Right lobe of liver (tissue), 6 donors: ENCODE data around the gene HSD11B2. TPM values are rescaled to one million over a fixed set of nuclear protein-coding genes. Genes with fewer than 3 reads are reported as not detected.
"Not testable (repeated sequence)": the region's sequence is repeated elsewhere in the genome, so short reads cannot be mapped to it uniquely, and the experiment has no call there.

ENCODE experiments used
- ATAC-seq, 4 donors: fragments of 200-7000 bp; cut with Tn5 transposase; one replicate each; pipeline ENCODE4 v1.9.1; 2020; ENCODE audit warnings: mild to moderate bottlenecking in 4 of 4, moderate library complexity in 4 of 4
- DNase-seq, 3 donors: peaks; one replicate each; pipeline ENCODE4 v3.0.0-alpha.2; 2020
- H3K27ac ChIP-seq, 3 donors: fragments of 200-600 bp; one replicate each; pipeline ENCODE4 v1.8.0; 2022
- H3K27me3 ChIP-seq, 2 donors: fragments of 200-600 bp; one replicate each; pipeline ENCODE4 v1.8.0; 2022
- H3K36me3 ChIP-seq, 4 donors: fragments of 200-600 bp; sonication (generic) in 1 of 4; one replicate each; pipeline versions ENCODE4 v1.5.1 to v1.8.0; 2017 to 2022; ENCODE audit warnings: control low read depth in 1 of 4
- H3K4me1 ChIP-seq, 4 donors: fragments of 200-600 bp; sonication (generic) in 1 of 4; one replicate each; pipeline versions ENCODE4 v1.5.1 to v1.8.0; 2017 to 2022; ENCODE audit warnings: control low read depth in 1 of 4
- H3K4me3 ChIP-seq, 3 donors: fragments of 200-600 bp; one replicate each; pipeline ENCODE4 v1.8.0; 2022
- H3K9me3 ChIP-seq, 4 donors: fragments of 200-600 bp; sonication (generic) in 1 of 4; one replicate each; pipeline versions ENCODE4 v1.5.1 to v1.8.0; 2017 to 2022; ENCODE audit warnings: control low read depth in 1 of 4
- CTCF ChIP-seq, 4 donors: fragments of 200-600 bp in 3 of 4; fragments of 450-650 bp in 1 of 4; IDR thresholded peaks; one replicate each; pipeline versions ENCODE4 v1.5.1 to v1.8.0; 2016 to 2022; ENCODE audit warnings: antibody characterized with exemption in 4 of 4, mild to moderate bottlenecking in 2 of 4
- POLR2A ChIP-seq: fragments of 450-650 bp; IDR thresholded peaks from one replicate; pipeline ENCODE4 v1.6.1; 2017; ENCODE audit warnings: antibody characterized with exemption, mild to moderate bottlenecking
- WGBS: methylation state at CpG from one replicate; pipeline ENCODE4 v1.1.6; 2018; ENCODE audit warnings: low coverage, low lambda C conversion rate; ENCODE audit not compliant: insufficient coverage; ENCODE audit errors: missing lambda C conversion rate; 5-methylcytosine and 5-hydroxymethylcytosine counted together
- intact Hi-C, 2 donors: fragments of 100-400 bp; cut with DNase I; formaldehyde crosslinking; loops; one replicate each; pipeline versions ENCODE4 v1.11.2 to v1.14.1; 2022
- total RNA-seq, 6 experiments: library from RNA; depleted of rRNA in 2 of 6; stranded (reverse); fragments of >200 nt in 2 of 6; fragmentation: NEBNext Ultra II Directional in 3 of 6; extraction: Animal tissue kit (Norgen Biotek cat#: 25700) in 3 of 6; gene quantifications; one replicate each; pipeline versions ENCODE4 v1.1.0 to v1.2.4, GENCODE V29; 2016 to 2023
- donor health status: DM: no; HTN: yes; CAD: no.
- donor health status: DM: no; HTN: no; CAD: no.
- donor health status: DM: no; HTN: no; CAD: no.
- donor health status: DM: no; HTN: yes; CAD: no.
- donor health status: DM: no; HTN: yes; CAD: no.

The HSD11B2 gene
- total RNA-seq, 6 experiments from 2014 or later = 1.3 to 2.7 (median 2.1) TPM

GRCh38 chr16:67413978-67414911, 16.7 kb upstream of the HSD11B2 start:
- no peaks in the 10 kb centered on the region for H3K27me3 ChIP-seq
- ATAC-seq (peak in 1 of 4 donors; percentile 12), DNase-seq (no peak)
- WGBS = 45% methylated on average over 5 of the region's 6 CpGs
- intact Hi-C loops = no loop called here
- peaks cover 0 to 12% (median 5%) of the 10 kb centered on the region in 4 donors for H3K4me1 ChIP-seq
- TF ChIP-seq POLR2A (no peak), CTCF (IDR thresholded peaks at IDR 0.05) (no peak)
- peak overlapping the region in 1 of 3 donors; percentile 14 for H3K27ac ChIP-seq
- H3K36me3 ChIP-seq = no peaks in the 10 kb centered on the region
- no peak overlapping the region for H3K4me3 ChIP-seq
- no peaks in the 10 kb centered on the region for H3K9me3 ChIP-seq

- ATAC-seq, intact Hi-C loops, H3K27ac ChIP-seq, DNase-seq, H3K36me3 ChIP-seq, H3K27me3 ChIP-seq, H3K9me3 ChIP-seq: not testable (repeated sequence)
- H3K4me3 ChIP-seq = peak overlapping the region; percentile 60 to 91 (median 80)
- peaks cover 0 to 12% (median 5%) of the 10 kb centered on the region in 4 donors for H3K4me1 ChIP-seq
- 85% methylated on average over 8 of the region's 19 CpGs for WGBS
Measured at GRCh38 chr16:67415421-67415820, 15.5 kb upstream of the HSD11B2 start.

GRCh38 chr16:67415872-67416793, 14.8 kb upstream of the HSD11B2 start, which contains the start of gene ZDHHC1:
Gene ZDHHC1 (minus strand): TSS chr16:67416477. CDS start chr16:67407775, 8,702 bp downstream.
- TF ChIP-seq POLR2A (no peak), CTCF (IDR thresholded peaks at IDR 0.05) (peak; percentile 44 to 72 (median 57))
- H3K4me3 ChIP-seq = peak within 1 kb of the TSS; percentile 60 to 91 (median 80)
- peak within 1 kb of the TSS; percentile 40 to 79 (median 58) for H3K27ac ChIP-seq
- H3K9me3 ChIP-seq = no peaks in the 10 kb centered on the region
- peaks cover 0 to 12% (median 5%) of the 10 kb centered on the region in 4 donors for H3K4me1 ChIP-seq
- peak; percentile 95 to 98 (median 97) for ATAC-seq
- intact Hi-C loops = no loop called here
- under 1% methylated on average over 27 of the region's 73 CpGs for WGBS
- H3K36me3 ChIP-seq = no peaks in the 10 kb centered on the region
- H3K27me3 ChIP-seq = no peaks in the 10 kb centered on the region
- DNase-seq = peak; percentile 73 to 76 (median 74)

- TF ChIP-seq POLR2A (no peak), CTCF (IDR thresholded peaks at IDR 0.05) (no peak)
- intact Hi-C loops = no loop called here
- DNase-seq (no peak), ATAC-seq (no peak)
- H3K27ac ChIP-seq = no peak overlapping the region
- no peaks in the 10 kb centered on the region for H3K27me3 ChIP-seq
- no peaks in the 10 kb centered on the region for H3K9me3 ChIP-seq
- 62% methylated on average over 2 of the region's 2 CpGs for WGBS
- H3K4me3 ChIP-seq = no peak overlapping the region
- no peaks in the 10 kb centered on the region for H3K36me3 ChIP-seq
- H3K4me1 ChIP-seq = peaks cover 0 to 12% (median 5%) of the 10 kb centered on the region in 4 donors
Measured at GRCh38 chr16:67417333-67418061, 13.4 kb upstream of the HSD11B2 start.
